ENCODE data around the gene TPSB2.
A peak's percentile ranks its signal among the peaks of the same experiment; 100 is the strongest.

- TF ChIP-seq POLR2A (IDR thresholded peaks at IDR 0.05) (no peak), CTCF (IDR thresholded peaks at IDR 0.05) (peak; percentile 71 to 93 (median 84))
Measured at GRCh38 chr16:1194665-1195392, 35.2 kb downstream of the TPSB2 start.

Data from right lobe of liver (tissue), 4 donors.